NCI-H2029 treated with DMSO at 0.1 percent for 48 hours (cell line): Measurements from ENCODE around the gene KCTD19.

Experiments
- DNase-seq: peaks from one replicate; lab custom pipeline; 2025; lab: John Stamatoyannopoulos, UW

Gene KCTD19

GRCh38 chr16:67317853-67318252, 8.7 kb downstream of the KCTD19 start:
- DNase-seq = no peak

- no peak for DNase-seq
Measured at GRCh38 chr16:67312719-67313118, 13.8 kb downstream of the KCTD19 start.

DNA sequence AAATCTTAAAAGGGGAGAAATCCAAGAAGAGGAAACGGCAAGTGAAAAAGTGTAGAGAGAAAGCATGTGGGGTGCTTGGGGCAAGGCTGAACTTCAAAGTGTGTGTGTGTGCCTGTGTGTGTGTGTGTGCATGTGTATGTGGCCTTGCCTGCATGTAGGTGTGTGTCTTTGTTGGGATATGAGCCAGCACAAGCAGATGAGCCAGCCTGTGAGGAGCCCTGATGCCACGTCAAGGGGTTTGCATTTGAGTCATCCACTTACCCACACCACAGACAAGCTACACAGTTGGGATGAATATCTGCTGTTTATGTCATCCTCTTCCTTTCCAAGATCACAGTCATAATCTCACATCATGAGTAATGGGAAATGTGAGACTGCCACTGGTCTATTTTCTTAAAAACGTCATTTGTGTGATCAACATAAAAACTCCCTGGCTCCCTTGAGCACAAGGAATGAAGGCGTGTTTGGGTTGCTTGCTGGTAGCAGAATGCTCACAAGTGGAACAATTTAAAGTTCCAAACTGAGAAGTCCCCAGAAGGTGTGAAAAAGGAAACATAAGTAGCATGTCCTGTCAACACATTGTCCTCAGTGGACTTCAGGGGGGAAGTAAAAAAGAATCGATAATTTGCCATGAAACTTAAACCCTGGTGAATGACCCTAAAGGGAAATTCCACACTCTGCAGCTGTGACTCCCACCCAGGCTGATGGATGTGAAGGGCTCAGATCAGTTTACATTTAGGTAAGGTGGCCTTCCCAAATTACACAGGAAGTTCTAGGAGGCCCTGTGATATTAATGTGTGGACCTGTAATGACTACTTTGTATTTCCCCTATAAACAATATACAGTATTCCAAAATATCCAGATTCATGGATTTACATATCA, 14.7 kb downstream of the KCTD19 start:
- DNase-seq = no peak

DNA sequence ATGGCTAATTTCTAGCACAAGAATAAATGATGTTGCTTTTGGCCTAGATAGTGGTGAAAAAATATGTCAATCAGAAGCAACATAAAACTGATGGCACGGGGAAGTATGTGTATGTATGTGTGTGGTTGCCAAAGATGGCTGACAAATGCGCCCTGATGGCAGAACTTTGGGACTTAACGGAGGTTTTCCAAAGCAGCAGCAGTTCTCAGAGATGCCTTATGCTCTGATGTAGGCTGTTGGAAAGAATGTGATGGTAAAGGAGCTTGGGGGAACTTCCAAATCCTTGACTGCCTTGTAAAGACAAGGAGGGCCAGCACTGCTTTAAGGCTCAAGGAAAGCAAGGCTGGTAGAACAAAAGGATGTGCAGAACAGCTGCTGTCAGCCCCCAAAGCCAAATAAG, 16.0 kb downstream of the KCTD19 start:
- DNase-seq = no peak

DNA sequence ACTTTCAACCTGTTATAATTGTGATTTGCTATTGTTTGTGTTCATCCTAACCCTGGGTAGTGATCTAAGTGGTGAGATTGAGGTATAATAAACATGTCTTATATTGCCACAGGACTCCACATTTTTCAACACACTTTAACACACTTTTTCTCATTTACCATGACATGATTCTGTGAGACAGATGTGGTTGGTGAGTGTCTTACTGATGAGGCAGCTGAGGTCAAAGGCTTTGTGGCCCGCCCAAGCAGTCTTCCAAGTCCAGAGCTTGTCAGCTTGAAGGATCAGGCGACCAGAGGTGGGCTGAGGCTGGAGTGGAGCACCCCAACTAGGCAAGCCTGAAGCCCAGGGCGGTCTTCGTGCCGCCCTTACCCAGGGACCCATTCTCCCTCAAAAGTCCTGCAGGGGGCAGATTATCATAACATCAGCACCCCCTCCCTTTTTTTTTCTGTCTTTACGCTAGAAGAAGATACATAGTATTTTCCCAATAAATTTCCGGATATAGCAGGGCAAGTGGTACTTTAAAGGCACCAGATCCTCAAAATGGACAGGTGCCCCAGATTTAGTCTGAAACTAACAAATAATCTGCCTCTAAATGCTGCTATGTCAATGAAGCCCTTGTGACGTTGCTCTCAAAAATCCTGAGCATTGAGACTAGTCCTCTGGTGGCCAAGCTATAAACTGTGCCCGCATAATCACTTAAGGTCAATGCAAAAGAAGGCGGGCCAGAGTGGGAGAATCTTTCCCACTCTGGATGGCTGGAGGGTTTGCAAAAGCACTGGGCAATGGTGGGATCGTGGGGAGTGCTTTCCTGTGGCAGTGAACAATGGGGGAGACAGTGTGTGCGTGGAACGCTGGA, 21.1 kb downstream of the KCTD19 start:
- no peak for DNase-seq

DNA sequence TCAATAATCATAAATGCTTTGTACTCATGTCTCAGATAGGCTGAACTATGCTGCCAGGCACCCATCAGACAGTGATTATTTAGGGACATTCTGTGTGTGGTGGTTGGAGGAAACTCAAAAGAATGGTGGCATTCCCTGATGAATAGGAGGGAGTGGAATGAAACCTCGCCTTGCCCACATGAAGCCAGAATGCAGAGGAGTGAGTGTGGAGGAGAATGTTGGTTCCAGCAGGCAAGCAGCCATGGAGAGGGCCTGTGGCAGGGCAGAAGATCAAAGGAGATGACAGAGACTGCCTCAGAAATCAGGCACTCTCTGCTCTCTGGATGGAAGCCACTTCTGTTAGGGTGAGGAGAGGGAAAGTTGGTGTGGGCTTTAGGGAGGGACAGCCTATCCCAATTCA, 22.5 kb downstream of the KCTD19 start:
- no peak for DNase-seq

DNA sequence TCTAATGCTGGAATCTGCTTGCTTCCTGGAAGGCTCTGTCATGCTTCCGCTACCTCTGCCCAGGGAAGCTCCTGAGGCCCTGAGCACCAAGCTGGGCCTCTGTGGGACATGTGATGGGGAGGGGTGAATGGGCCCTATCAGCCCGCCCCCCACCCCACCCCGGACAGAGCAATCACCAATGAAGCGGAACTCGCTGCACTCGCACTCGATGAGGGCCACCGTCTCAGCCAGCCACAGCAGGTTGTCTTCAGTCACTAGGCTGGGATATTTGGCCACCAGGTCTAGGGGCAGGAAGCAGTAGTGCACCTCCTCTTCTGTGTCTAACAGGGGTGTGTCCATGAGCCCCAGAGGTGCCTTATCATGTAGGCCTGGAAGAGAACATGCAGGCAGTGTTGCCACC, 23.6 kb downstream of the KCTD19 start:
- DNase-seq = no peak

- DNase-seq = no peak
Measured at GRCh38 chr16:67302076-67302475, 24.5 kb downstream of the KCTD19 start.

GRCh38 chr16:67301080-67301782, 25.3 kb downstream of the KCTD19 start:
- no peak for DNase-seq

DNA sequence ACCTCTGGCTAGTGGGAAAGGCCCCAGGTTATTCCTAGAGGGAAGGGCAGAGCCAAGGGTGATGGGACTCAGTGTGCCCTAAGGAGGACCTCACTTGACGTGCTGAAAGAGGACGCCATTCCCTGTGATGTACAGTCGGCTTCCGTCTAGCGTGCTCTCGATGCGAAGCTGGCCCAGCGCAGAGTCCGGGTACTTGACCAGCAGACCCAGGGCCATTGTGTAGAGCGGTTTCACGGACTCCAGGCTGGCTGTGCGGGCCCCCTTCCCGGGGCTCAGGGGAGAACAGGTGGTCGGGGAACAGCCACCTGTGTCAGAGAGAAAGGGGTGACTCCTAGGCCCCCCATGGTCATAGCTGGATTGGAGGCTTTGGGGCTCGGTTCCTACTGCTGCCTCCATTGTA, 27.3 kb downstream of the KCTD19 start:
- no peak for DNase-seq

- no peak for DNase-seq
Measured at GRCh38 chr16:67298277-67298676, 28.3 kb downstream of the KCTD19 start.

DNA sequence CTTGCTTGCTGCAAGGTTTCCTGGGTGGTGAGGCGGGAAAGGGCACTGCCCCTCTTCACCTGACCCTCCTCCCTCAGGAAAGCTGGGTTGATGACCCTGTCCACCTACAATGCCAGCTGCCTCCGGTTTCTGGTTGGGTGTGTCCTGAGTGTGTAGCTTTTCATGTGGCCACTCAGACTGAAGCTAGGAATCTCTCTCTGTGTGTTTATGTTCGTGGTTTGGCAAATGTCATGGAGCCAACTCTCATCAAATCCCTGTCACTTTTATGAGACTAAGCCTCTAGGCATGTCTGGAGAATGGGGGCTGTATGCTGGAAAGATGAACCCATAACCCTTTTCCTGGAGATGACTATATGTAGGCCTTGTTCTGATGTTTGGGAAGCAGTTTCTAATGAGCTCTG, 30.1 kb downstream of the KCTD19 start:
- DNase-seq = no peak

DNA sequence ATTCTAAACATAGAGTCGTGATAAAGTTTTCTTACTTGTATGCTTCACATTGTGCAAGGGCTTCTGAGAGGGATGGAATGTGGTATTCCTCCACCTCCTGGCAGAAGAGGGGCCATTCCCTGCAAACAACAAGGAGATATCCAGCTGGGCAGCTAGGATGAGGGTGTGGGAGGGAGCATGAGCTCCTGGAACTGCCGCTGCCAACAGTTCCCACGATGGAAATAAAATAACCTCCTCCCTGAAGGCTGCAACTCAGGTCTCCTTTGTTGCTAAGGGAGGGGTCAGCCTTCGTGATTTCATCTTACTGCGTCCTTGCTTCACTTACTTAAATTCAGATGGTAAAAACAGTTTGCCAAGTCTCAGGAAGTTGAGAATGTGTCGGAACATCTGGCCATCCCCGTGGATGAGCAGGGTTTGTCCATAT, 31.6 kb downstream of the KCTD19 start:
- DNase-seq = no peak

DNA sequence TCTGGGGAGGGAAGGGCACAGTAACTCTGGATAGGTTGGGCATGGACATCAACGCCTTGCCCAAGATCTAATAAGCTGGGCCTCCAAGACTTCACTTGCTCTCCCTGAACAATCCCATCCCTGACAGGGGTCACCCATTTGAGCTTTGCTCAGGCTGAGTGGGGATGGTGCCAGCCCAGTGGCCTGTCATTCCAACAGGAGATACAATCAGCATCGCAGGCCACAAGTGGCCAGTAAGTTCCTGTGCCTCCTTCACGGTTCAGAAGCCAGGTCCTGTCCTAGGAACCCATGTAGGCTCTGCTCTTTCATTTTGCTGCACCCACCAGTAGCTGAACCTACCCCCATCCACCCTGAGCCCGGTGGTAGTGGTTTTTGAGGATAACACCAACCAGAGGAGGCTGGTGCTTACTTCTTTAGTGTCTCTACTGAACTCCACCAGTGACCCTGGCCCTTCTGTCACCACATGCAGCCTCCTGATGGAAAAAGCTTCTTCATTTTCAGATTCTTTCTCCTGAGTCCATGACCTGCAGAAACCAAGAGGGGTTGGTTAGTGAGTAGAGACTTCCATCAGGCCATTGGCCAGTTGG, 32.3 kb downstream of the KCTD19 start:
- DNase-seq = no peak

DNA sequence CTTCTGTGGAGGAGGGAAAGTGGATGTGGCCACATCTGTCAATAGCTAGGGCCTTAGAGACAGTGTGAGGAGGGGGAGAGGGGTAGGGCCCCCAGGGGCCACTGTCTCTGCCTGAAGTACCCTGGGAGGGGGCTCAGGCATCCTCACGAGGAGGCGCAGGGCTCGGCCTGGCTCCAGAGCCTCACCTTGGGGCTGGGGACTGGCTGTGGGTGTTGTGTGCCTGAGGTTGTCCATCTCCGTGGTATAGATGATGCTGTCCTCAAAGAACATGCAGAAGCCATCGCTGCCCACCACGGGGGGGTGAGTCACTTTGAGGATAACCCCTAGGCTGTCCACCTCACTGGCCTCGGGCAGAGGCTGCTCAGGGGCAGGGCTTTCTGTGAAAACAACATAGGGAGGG, 35.1 kb downstream of the KCTD19 start:
- no peak for DNase-seq

- no peak for DNase-seq
Measured at GRCh38 chr16:67287960-67288359, 38.6 kb downstream of the KCTD19 start.

DNA sequence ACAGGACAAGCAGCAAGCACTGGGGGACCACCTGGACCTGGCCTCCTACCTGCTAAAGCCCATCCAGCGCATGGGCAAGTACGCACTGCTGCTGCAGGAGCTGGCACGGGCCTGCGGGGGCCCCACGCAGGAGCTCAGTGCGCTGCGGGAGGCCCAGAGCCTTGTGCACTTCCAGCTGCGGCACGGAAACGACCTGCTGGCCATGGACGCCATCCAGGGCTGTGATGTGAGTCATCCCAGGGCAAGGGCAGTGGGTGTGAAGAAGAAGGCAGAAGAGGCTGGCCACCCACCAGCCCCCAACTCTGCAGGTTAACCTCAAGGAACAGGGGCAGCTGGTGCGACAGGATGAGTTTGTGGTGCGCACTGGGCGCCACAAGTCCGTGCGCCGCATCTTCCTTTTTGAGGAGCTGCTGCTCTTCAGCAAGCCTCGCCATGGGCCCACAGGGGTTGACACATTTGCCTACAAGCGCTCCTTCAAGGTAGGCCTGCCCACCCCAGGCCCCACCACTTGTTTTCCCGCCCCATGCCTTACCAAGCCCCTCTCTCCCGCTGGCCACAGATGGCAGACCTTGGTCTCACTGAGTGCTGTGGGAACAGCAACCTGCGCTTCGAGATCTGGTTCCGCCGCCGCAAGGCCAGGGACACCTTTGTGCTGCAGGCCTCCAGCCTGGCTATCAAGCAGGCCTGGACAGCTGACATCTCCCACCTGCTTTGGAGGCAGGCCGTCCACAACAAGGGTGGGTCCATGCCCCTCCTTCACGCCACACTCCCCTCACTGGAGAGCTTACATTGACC, 39.9 kb downstream of the KCTD19 start:
- DNase-seq = no peak

DNA sequence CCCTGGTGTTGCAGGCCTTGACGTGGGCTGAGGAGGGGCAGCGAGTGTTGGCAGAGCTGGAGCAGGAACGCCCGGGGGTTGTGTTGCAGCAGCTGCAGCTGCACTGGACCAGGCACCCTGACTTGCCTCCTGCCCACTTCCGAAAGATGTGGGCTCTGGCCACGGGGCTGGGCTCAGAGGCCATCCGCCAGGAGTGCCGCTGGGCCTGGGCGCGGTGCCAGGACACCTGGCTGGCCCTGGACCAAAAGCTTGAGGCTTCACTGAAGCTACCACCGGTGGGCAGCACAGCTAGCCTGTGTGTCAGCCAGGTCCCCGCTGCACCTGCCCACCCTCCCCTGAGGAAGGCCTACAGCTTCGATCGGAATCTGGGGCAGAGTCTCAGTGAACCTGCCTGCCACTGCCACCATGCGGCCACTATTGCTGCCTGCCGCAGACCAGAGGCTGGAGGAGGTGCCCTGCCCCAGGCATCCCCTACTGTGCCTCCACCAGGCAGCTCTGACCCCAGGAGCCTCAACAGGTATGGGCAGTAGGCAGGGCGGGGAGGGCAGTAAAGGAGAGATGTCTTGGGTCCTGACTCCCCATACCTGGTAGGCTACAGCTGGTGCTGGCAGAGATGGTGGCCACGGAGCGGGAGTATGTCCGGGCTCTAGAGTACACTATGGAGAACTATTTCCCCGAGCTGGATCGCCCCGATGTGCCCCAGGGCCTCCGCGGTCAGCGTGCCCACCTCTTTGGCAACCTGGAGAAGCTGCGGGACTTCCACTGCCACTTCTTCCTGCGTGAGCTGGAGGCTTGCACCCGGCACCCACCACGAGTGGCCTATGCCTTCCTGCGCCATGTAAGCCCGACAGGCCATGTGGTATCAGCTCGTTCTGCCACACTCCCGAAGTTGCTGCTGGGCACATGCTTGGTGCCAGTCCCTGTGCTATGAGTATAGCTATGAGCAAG, 41.6 kb downstream of the KCTD19 start:
- DNase-seq = peak; percentile 34

- no peak for DNase-seq
Measured at GRCh38 chr16:67283826-67284555, 42.5 kb downstream of the KCTD19 start.
